Endothelial cell of umbilical vein (primary cell): ENCODE results near the gene CHST12. TPM values are rescaled to one million over a fixed set of nuclear protein-coding genes. Genes with fewer than 3 reads are reported as not detected.

ENCODE experiments used
- BruUV-seq: library from RNA; stranded (reverse); fragments of 400-500 nt; replicated peaks from 2 replicates; lab custom pipeline; 2021; lab: Mats Ljungman, UMichigan
- CTCF ChIA-PET: fragments of 300-600, 350-600 bp; sonication (Branson Sonifier 250); formaldehyde crosslinking; loops from one replicate; lab custom pipeline; 2021; ENCODE audit warnings: antibody characterized with exemption, inconsistent platforms; lab: Charles Lee
- POLR2A ChIA-PET: fragments of 300-600, 350-600 bp; sonication (Branson Sonifier 250); formaldehyde crosslinking; loops from one replicate; lab custom pipeline; 2021; ENCODE audit warnings: antibody characterized with exemption, inconsistent platforms; lab: Charles Lee
- DNase-seq: peaks from one replicate; pipeline ENCODE4 v3.0.0-alpha.2; 2011; ENCODE audit warnings: low read depth, low spot score
- FAIRE-seq: peaks from 2 replicates; lab custom pipeline; 2011; peaks lifted over from hg19 to GRCh38; lab: Jason Lieb, UNC
- H2AFZ ChIP-seq: 2 replicates; pipeline ENCODE4 v1.6.0; 2012; ENCODE audit warnings: low read depth, low read length, control low read depth, inconsistent platforms
- H3K27ac ChIP-seq: 2 replicates; pipeline ENCODE4 v1.5.1; 2011; ENCODE audit warnings: low read depth, mild to moderate bottlenecking, control low read depth, low read length, moderate library complexity; ENCODE audit not compliant: insufficient read depth
- H3K27me3 ChIP-seq, 2 experiments: 2 replicates each; pipeline versions ENCODE4 v1.6.0 to v1.6.1; 2011; ENCODE audit warnings: low read length in 2 of 2, mixed read lengths in 1 of 2; ENCODE audit not compliant: control insufficient read depth in 2 of 2, insufficient read depth in 2 of 2
- H3K36me3 ChIP-seq, 2 experiments: 2 replicates in 1 of 2; 3 replicates in 1 of 2; pipeline ENCODE4 v1.5.1; 2011; ENCODE audit warnings: low read length in 2 of 2, mild to moderate bottlenecking in 1 of 2, moderate library complexity in 1 of 2; ENCODE audit not compliant: control insufficient read depth in 2 of 2, insufficient read depth in 2 of 2; ENCODE audit errors: extremely low read depth in 1 of 2
- H3K4me1 ChIP-seq: 3 replicates; pipeline ENCODE4 v1.5.1; 2011; ENCODE audit warnings: mild to moderate bottlenecking, low read length; ENCODE audit not compliant: control insufficient read depth, insufficient read depth; ENCODE audit errors: extremely low read depth
- H3K4me2 ChIP-seq: 2 replicates; pipeline ENCODE4 v1.6.1; 2011; ENCODE audit warnings: low read length, control low read depth, mixed read lengths; ENCODE audit not compliant: insufficient read depth
- H3K4me3 ChIP-seq, 3 experiments: fragments of 200-600 bp in 1 of 3; sonication (generic), shearing (Covaris generic) in 1 of 3; replicated peaks in 1 of 3; 2 replicates each; pipeline ENCODE4 v1.5.1; 2011 to 2016; ENCODE audit warnings: control low read depth in 3 of 3, low read length in 3 of 3, mild to moderate bottlenecking in 2 of 3, inconsistent platforms in 1 of 3, low read depth in 1 of 3, moderate library complexity in 1 of 3; ENCODE audit not compliant: insufficient read depth in 1 of 3
- H3K79me2 ChIP-seq: 2 replicates; pipeline ENCODE4 v1.6.0; 2012; ENCODE audit warnings: low read length, inconsistent platforms; ENCODE audit not compliant: control insufficient read depth, insufficient read depth
- H3K9ac ChIP-seq: replicated peaks from 2 replicates; pipeline ENCODE3; 2011; ENCODE audit warnings: low read length, control low read depth; ENCODE audit not compliant: insufficient read depth; ENCODE audit errors: extremely low read depth
- H3K9me1 ChIP-seq: replicated peaks from 3 replicates; pipeline ENCODE4 v1.6.0; 2011; ENCODE audit warnings: mild to moderate bottlenecking, low read length; ENCODE audit not compliant: control insufficient read depth, insufficient read depth; ENCODE audit errors: extremely low read depth
- H3K9me3 ChIP-seq: replicated peaks from 2 replicates; pipeline ENCODE4 v1.5.1; 2012; ENCODE audit warnings: low read length, inconsistent platforms; ENCODE audit not compliant: control insufficient read depth, insufficient read depth
- H4K20me1 ChIP-seq: replicated peaks from 2 replicates; pipeline ENCODE3; 2011; ENCODE audit warnings: mild to moderate bottlenecking, low read length; ENCODE audit not compliant: control insufficient read depth, insufficient read depth; ENCODE audit errors: extremely low read depth
- CTCF ChIP-seq, 2 donors: IDR thresholded peaks; 1 replicate in 1 of 2; 2 replicates in 1 of 2; pipeline ENCODE4 v1.5.1; 2011; ENCODE audit warnings: low read length in 2 of 2, mild to moderate bottlenecking in 2 of 2, moderate library complexity in 2 of 2, control low read depth in 1 of 2, inconsistent platforms in 1 of 2, low read depth in 1 of 2; ENCODE audit not compliant: insufficient read depth in 1 of 2; ENCODE audit errors: extremely low read depth in 1 of 2
- EZH2 ChIP-seq: IDR thresholded peaks from 2 replicates; pipeline ENCODE4 v1.6.1; 2012; ENCODE audit warnings: borderline replicate concordance, low read depth, mild to moderate bottlenecking, moderate library complexity, low read length, inconsistent platforms; ENCODE audit not compliant: severe bottlenecking
- FOS ChIP-seq: IDR thresholded peaks from 2 replicates; pipeline ENCODE4 v1.6.1; 2011; ENCODE audit warnings: mild to moderate bottlenecking, low read length, moderate library complexity, borderline replicate concordance; ENCODE audit not compliant: insufficient read depth
- GATA2 ChIP-seq: IDR thresholded peaks from 2 replicates; pipeline ENCODE4 v1.7.0; 2011; ENCODE audit warnings: low read depth, mild to moderate bottlenecking, moderate library complexity, mixed read lengths, low read length; ENCODE audit not compliant: insufficient read length, insufficient read depth
- JUN ChIP-seq: IDR thresholded peaks from 2 replicates; pipeline ENCODE4 v1.6.1; 2011; ENCODE audit warnings: borderline replicate concordance, low read depth; ENCODE audit not compliant: insufficient read length, insufficient read depth
- MAX ChIP-seq: IDR thresholded peaks from 2 replicates; pipeline ENCODE4 v1.6.1; 2011; ENCODE audit not compliant: insufficient read depth, insufficient read length
- MYC ChIP-seq: IDR thresholded peaks from one replicate; pipeline ENCODE4 v1.6.1; 2011; ENCODE audit warnings: mild to moderate bottlenecking, low read depth, low read length
- POLR2A ChIP-seq: IDR thresholded peaks from 2 replicates; pipeline ENCODE4 v1.6.1; 2012; ENCODE audit warnings: low read depth, mild to moderate bottlenecking, control low read depth, low read length
- POLR2AphosphoS5 ChIP-seq: IDR thresholded peaks from 2 replicates; pipeline ENCODE4 v1.6.1; 2012; ENCODE audit warnings: low read depth, mild to moderate bottlenecking, control low read depth, low read length, moderate library complexity; ENCODE audit not compliant: insufficient read depth
- dilution Hi-C: fragments of 300-500 bp; cut with MboI; formaldehyde crosslinking; loops from one replicate; pipeline ENCODE4 v1.15.0; 2019; ENCODE audit warnings: low sequenced_read_pairs; ENCODE audit not compliant: extremely low pct_ligation_motif_present
- intact Hi-C: fragments of 100-400 bp; cut with micrococcal nuclease; formaldehyde crosslinking; loops from one replicate; pipeline ENCODE4 v1.10.0; 2022
- polyA plus RNA-seq, 4 experiments: library from polyadenylated mRNA; depleted of rRNA in 3 of 4; stranded (reverse) in 3 of 4; unstranded in 1 of 4; fragments of >200 nt; gene quantifications; 2 replicates each; pipeline versions ENCODE4 v1.2.1 to v1.2.3, GENCODE V29; 2011 to 2012; ENCODE audit warnings: missing spikeins in 1 of 4
- total RNA-seq: library from RNA; stranded (reverse); gene quantifications from 2 replicates; pipeline ENCODE4 v1.2.3, GENCODE V29; 2021

The CHST12 gene
- total and polyA plus RNA-seq, 2 donors (not counting 3 experiments of a cell fraction or from before 2014, with no cell fraction given): 30.2 to 52.6 TPM

GRCh38 chr7:2496375-2496774, 93.0 kb downstream of the CHST12 start:
- ChIA-PET CTCF (no interaction called here), POLR2A (no interaction called here)
- dilution Hi-C loops (no loop called here), intact Hi-C loops (no loop called here)
- H3K79me2 ChIP-seq: no peaks in the 10 kb centered on the region
- H2AFZ ChIP-seq: no peak overlapping the region
- H3K9me3 ChIP-seq: no peaks in the 10 kb centered on the region
- TF ChIP-seq POLR2AphosphoS5: no peak
- TF ChIP-seq JUN: no peak
- no peak for TF ChIP-seq MYC
- TF ChIP-seq MAX: no peak
- no peak for TF ChIP-seq FOS
- TF ChIP-seq POLR2A: no peak
- no peak for TF ChIP-seq EZH2
- no peak for TF ChIP-seq CTCF (IDR thresholded peaks at IDR 0.05; ENCODE audit: extremely low read depth in 1 of 2, insufficient read depth in 1 of 2, low read depth in 1 of 2, low read length in 2 of 2)
- TF ChIP-seq GATA2: no peak
- FAIRE-seq: no peak
- H4K20me1 ChIP-seq: no peaks in the 10 kb centered on the region
- no peak overlapping the region for H3K4me2 ChIP-seq
- no peak overlapping the region for H3K4me3 ChIP-seq
- H3K9me1 ChIP-seq: no peaks in the 10 kb centered on the region
- no peaks in the 10 kb centered on the region for H3K36me3 ChIP-seq
- no peak overlapping the region for H3K9ac ChIP-seq
- H3K4me1 ChIP-seq: no peaks in the 10 kb centered on the region
- DNase-seq: no peak
- no TSS peak for BruUV-seq
- H3K27me3 ChIP-seq: no peaks in the 10 kb centered on the region
- no peak overlapping the region for H3K27ac ChIP-seq
